GM19452 (cell line): ENCODE measurements around the gene GUSB.

ENCODE experiments used
- ATAC-seq: cut with Tn5 transposase; IDR thresholded peaks from one replicate; pipeline ENCODE4 v1.9.1; 2021; ENCODE audit not compliant: unreplicated experiment

Gene GUSB

DNA sequence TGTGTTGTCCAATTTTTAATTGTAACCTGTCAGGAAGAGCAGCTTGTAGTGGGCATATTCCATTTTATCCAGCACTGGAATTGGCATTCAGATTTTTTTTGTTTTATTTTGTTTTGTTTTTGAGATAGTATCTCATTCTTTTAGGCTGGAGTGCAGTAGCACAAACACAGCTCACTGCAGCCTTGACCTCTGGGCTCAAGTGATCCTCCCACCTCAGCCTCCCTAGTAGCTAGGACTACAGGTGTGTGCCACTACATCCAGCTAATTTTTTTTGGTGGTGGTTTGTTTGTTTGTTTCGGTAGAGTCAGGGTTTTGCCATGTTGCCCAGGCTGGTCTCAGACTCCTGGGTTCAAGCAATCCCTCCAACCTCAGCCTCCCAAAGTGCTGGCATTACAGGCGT is 44.7 kb downstream of the GUSB start:
- no peak for ATAC-seq

DNA sequence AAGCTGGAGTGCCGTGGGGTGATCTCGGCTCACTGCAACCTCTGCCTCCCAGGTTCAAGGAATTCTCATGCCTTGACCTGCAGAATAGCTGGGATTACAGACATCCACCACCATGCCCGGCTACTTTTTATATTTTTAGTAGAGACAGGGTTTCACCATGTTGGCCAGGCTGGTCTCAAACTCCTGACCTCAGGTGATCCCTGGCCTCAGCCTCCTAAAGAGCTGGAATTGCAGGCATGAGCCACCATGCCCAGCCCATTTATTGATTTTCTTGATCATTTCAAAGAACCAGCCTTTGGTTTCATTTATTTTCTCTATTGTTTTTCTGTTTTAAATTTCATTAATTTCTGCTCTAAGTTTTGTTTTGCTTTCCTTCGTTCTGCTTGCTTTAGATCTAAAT is 50.3 kb downstream of the GUSB start:
- no peak for ATAC-seq

GRCh38 chr7:65927489-65928448 is 54.2 kb downstream of the GUSB start:
- ATAC-seq: no peak

DNA sequence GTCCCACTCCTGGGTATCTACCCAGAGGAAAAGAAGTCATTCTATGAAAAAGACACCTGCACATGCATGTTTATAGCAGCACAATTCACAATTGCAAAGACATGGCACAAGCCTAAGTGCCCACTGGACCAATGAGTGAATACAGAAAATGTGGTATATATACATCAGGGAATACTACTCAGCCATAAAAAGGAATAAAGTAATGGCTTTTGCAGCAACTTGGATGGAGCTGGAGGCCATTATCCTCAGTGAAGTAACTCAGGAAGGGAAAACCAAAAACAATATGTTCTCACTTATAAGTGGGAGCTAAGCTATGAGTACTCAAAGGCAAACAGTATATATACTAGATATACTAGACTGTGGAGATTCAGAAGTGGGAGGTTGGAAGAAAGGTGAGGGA is 55.4 kb downstream of the GUSB start:
- no peak for ATAC-seq

DNA sequence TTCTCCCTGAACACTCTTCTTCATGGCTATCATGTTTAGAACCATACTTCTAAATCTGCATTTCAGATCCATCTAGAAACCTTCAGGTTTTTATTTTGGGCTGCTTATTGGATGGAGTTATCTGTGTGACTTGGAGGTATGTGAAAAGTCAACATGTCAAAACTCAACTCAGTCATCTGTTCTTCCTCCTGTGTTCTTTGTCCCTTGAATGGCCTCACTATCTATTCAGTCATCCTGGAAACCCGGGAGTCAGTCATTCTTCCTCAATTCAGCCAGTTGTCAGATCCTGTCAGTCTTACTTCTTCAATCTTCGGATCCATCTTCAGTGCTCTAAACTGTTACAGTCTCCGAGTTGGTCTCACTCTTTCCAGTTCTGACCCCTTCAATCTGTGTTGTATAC is 57.0 kb downstream of the GUSB start:
- ATAC-seq: no peak

GRCh38 chr7:65924193-65924592 is 57.8 kb downstream of the GUSB start:
- no peak for ATAC-seq

GRCh38 chr7:65923316-65923715 is 58.7 kb downstream of the GUSB start:
- no peak for ATAC-seq

DNA sequence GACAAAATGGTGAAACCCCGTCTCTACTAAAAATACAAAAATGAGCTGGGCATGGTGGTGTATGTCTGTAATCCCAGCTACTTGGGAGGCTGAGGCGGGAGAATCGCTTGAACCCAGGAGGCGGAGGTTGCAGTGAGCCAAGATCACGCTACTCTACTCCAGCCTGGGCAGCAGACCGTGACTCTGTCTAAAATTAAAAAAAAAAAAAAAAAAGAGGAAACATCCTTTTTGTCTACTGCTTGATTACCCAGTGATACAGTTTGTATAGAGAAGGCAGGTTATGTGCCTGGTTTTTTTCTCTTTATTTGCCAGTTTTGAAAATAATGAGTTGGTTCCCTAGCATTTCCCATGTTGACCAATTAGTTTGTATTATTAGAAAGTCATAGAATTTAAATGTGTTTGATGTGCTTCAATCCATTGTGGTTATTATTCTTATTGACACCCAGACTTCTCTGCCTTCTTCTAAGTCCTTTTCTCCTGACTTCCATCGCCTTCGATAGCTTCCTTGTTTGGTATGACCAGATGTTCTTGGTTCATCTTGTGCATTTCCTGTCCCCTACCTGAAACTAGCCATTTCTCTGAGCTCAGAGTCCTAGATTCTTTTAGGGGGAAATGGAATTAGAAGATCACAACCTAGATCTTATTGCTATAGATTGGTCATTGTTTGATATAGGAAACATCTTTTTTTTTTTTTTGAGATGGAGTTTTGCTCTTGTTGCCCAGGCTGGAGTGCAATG is 65.9 kb downstream of the GUSB start:
- ATAC-seq: no peak

GRCh38 chr7:65912237-65912636 is 69.8 kb downstream of the GUSB start:
- no peak for ATAC-seq
